Renal pelvis (tissue), 4 donors: ENCODE data around the gene BICDL2. TPM values are rescaled to one million over a fixed set of nuclear protein-coding genes. Genes with fewer than 3 reads are reported as not detected.
A peak's percentile ranks its signal among the peaks of the same experiment; 100 is the strongest.

Source experiments
- DNase-seq: peaks from one replicate; pipeline ENCODE4 v3.0.0-alpha.2; 2013
- polyA plus RNA-seq, 3 donors: library from polyadenylated mRNA; unstranded; fragments of 120-200 nt; gene quantifications; one replicate each; pipeline ENCODE4 v1.2.1, GENCODE V29; 2013; ENCODE audit not compliant: insufficient read length in 3 of 3

Gene BICDL2
- polyA plus RNA-seq, 3 donors = 2.5 to 3.9 (median 3.6) TPM

DNA sequence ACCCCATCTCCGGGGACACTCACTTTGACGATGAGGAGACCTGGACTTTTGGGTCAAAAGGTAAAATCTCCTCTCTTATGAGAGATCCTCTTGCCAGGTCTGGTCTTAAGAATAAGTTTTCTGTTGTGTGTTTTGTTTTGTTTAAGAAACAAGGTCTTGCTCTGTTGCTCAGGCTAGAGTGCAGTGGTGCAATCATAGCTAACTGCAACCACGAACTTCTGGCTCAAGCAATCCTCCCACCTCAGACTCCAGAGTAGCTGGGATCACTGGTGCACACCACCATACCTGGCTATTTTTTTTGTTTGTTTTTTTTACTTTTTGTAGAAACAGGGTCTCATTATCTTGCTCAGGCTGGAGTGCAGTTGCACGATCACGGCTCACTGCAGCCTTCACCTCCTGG is 13.7 kb upstream of the BICDL2 start:
- no peak for DNase-seq

- no peak for DNase-seq
Observed at GRCh38 chr16:3049921-3050481, 13.3 kb upstream of the BICDL2 start.

- DNase-seq = no peak
Observed at GRCh38 chr16:3047387-3047720, 10.6 kb upstream of the BICDL2 start.

DNA sequence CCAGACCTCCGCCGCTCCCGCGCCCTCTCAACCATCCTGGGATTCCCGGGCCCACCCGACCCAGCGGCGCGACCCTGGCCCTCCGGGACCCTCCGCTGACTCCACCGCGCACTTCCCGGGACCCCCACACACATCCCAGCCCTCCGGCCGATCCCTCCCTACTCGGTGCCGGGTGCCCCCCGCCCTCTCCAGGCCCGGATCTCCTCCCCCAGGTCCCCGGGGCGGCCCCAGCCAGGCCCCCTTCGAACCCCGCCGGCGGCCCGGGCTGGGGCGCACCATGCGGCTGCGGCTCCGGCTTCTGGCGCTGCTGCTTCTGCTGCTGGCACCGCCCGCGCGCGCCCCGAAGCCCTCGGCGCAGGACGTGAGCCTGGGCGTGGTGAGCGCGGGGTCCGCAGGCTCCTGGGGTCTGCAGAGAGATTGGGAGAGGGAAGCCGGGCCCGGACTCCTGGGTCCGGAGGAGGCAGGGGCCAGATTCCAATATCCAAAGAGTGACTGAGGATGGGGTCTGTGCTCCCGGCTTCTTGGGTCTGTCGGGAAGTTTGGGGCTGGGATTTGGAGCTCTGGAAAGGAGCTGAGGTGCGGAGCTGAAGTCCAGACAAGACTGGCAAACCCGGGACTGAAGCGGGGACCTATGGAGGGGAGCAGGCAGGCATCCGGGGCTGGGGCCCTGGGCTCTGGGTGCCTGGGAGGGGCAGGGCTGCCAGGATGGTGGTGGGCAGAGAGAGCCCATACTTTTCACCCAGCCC is 10.1 kb upstream of the BICDL2 start:
- DNase-seq = no peak

GRCh38 chr16:3045758-3046640 is 9.3 kb upstream of the BICDL2 start, which contains the start of gene MMP25:
TSS of gene MMP25 (plus strand) at chr16:3046561. CDS start at chr16:3046918, 357 bp downstream.
- DNase-seq = no peak

GRCh38 chr16:3044708-3045107 is 8.0 kb upstream of the BICDL2 start:
- no peak for DNase-seq

- no peak for DNase-seq
Observed at GRCh38 chr16:3042376-3042775, 5.6 kb upstream of the BICDL2 start.

GRCh38 chr16:3038896-3039295 is 2.2 kb upstream of the BICDL2 start:
- no peak for DNase-seq

DNA sequence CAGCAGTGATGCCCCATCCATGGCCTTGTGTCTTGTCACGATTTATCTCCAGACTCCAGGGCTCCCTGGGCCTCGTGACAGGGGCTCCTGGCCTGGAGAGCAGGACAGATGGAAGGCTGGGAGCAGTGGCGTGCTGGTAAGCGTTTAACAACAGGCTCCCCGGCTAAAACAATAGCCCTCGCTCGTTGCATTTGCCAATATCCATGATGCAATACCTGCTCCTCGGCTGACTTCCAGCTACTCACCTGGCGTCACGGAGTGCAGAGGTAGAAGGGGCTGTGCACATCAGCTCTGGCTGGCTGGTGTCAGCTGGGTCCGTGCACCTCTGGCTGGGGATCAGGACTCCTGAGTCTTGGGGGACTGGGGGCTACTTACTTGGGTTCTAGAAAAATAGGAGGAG is 1.5 kb upstream of the BICDL2 start:
- no peak for DNase-seq

- DNase-seq = no peak
Observed at GRCh38 chr16:3035972-3036725, 595 bp downstream of the BICDL2 start.

DNA sequence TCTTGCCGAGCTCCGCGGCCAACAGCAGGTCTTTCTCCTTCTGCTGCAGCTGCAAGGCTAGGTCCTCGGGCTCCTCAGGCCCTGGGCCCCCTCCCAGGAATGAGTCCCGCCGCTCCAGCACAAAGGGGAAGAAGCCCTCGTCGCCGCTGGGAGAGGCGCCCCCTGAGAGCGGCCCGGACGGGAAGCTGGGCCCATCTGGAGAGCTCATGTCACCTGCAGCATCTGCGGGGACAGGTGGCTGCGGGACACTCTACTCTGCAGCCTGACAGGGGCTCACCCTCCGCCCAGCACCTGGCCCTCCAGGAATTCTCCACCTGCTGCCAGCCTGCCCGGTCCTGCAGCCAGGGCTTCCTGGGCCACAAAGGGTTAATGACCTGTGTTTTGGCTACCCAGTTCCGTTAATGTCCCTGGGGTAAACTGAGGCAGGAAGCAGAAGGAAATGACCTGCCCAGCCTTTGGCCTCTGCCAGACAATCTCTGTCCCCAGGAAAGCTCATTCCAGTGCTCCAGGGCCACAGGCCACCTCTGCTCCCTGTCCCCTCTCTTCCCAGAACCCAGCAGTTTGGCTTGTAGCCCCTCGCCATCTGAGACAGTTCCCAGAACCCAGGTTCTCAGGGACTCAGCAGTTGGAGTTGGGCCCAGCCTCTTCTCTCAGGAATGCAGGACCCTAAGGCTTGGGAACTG is 1.3 kb downstream of the BICDL2 start:
- DNase-seq = no peak

DNA sequence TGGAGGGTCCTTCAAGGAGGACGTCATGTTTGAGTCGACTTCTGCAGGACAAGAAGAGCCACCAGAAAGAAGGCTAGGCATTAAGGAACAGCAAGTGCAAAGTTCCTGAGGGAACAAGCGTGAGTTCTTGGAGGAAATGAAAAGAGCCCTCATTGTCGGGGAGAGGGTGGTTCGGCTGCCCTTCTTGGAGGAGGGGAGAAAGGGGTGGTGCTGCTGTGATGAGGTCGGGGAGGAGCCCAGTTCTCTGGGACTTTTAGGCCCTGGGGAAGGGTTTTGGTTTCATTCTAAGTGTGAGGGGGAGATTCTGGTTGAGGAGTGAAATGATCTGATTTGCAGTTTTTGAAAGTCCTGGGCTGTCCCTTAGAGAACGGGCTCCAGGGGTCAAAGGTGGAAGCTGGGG is 4.1 kb downstream of the BICDL2 start:
- no peak for DNase-seq

- no peak for DNase-seq
Observed at GRCh38 chr16:3030222-3031212, 6.2 kb downstream of the BICDL2 start.

- no peak for DNase-seq
Observed at GRCh38 chr16:3029491-3030221, 7.1 kb downstream of the BICDL2 start.

DNA sequence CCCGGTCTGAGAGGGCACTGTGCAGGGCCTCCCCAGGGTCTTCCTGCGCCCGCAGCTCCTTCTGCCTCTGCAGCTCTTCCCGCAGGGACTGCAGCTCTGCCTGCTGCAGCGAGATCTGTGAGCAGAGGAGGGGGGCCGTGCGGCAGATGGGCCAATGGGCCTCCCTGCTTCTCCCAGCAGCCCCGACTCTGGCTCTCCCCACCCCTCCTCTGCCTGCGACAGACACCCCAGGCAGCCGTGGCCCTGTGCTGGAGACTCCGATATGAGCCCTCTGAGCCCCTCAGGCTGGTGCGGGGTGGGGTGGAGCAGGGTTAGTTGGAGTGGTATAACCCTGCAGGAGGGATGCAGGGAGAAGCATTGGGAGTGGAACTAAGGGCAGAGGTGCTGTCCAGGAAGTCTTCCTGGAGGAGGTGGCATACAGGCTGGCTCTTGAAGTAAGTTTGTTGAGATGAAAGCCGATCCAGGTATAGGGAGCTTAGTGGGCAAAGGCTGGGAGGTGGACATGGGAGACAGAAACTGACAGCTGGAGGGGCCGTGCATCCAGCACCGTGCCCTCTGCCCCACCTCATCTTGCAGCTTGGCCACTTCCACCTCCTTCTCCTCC is 7.9 kb downstream of the BICDL2 start:
- DNase-seq = no peak

- peak; percentile 82 for DNase-seq
Observed at GRCh38 chr16:3027983-3028715, 8.6 kb downstream of the BICDL2 start.

DNA sequence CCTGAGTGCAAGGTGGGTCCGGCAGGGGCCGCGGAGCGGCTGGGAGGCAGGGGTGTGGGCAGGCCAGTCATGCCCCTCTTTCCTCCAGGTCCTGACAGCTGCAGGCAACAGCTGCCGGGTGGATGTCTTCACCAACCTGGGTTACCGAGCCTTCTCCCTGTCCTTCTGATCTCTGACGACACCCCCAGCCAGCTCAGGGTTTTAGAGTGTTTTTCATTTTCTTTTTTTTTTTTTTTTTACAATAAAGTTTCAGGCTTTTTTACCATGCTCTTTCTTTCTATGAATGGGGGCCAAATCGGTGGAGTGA is 9.3 kb downstream of the BICDL2 start:
- DNase-seq = no peak
